Endothelial cell (in vitro differentiated cells): Measurements from ENCODE around the gene INO80. TPM values are rescaled to one million over a fixed set of nuclear protein-coding genes. Genes with fewer than 3 reads are reported as not detected.

Source experiments
- DNase-seq: peaks from one replicate; pipeline ENCODE4 v3.0.0; 2021; ENCODE audit warnings: low spot score
- H3K27ac Mint-ChIP-seq: one replicate; pipeline ENCODE4 v1.8.0; 2021; ENCODE audit warnings: mixed read lengths, inconsistent platforms; ENCODE audit not compliant: unreplicated experiment
- H3K27me3 Mint-ChIP-seq: one replicate; pipeline ENCODE4 v1.8.0; 2021; ENCODE audit warnings: mild to moderate bottlenecking, moderate library complexity, mixed read lengths, inconsistent platforms; ENCODE audit not compliant: unreplicated experiment
- H3K36me3 Mint-ChIP-seq: one replicate; pipeline ENCODE4 v1.8.0; 2021; ENCODE audit warnings: mild to moderate bottlenecking, low read depth, mixed read lengths, inconsistent platforms; ENCODE audit not compliant: unreplicated experiment
- H3K4me1 Mint-ChIP-seq: one replicate; pipeline ENCODE4 v1.8.0; 2021; ENCODE audit warnings: mild to moderate bottlenecking, mixed read lengths, inconsistent platforms; ENCODE audit not compliant: unreplicated experiment
- H3K4me3 Mint-ChIP-seq: one replicate; pipeline ENCODE4 v1.8.0; 2021; ENCODE audit warnings: mild to moderate bottlenecking, mixed read lengths, inconsistent platforms; ENCODE audit not compliant: unreplicated experiment
- H3K9me3 Mint-ChIP-seq: one replicate; pipeline ENCODE4 v1.8.0; 2021; ENCODE audit warnings: mixed read lengths, inconsistent platforms; ENCODE audit not compliant: unreplicated experiment
- CTCF ChIP-seq: fragments of 200-600 bp; sonication (generic); IDR thresholded peaks from one replicate; pipeline ENCODE4 v1.5.0; 2021; ENCODE audit warnings: antibody characterized with exemption; ENCODE audit not compliant: unreplicated experiment
- total RNA-seq: library from RNA; stranded (reverse); fragmentation: NEBNext Ultra II Directional; extraction: Animal tissue kit (Norgen Biotek cat#: 25700); gene quantifications from one replicate; pipeline ENCODE4 v1.2.1, GENCODE V29; 2021; ENCODE audit not compliant: unreplicated experiment

Gene INO80
- total RNA-seq, 1 donor from 2014 or later: 26.6 TPM

DNA sequence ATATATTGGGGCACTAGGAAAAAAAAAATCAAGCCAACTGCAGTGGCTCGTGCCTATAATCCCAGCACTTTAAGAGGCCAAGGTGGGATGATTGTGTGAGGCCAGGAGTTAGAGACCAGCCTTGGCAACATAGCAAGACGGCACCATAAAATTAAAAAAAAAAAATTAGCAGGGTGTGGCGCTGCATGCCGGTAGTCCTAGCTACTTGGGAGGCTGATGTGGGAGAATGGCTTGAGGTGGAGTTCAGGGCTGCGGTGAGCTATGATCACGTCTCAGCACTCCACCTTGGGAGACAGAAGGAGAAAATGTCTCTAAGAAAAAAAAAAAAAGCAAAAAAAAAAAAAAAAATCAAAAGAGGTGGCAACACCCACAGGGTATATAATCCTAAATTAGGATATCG, 49.6 kb downstream of the INO80 start:
- Mint-ChIP-seq H3K36me3 (peaks cover 61% of the 10 kb centered on the region), H3K9me3 (no peaks in the 10 kb centered on the region), H3K27me3 (no peaks in the 10 kb centered on the region), H3K27ac (no peak overlapping the region), H3K4me1 (no peaks in the 10 kb centered on the region), H3K4me3 (no peak overlapping the region)
- no peak for DNase-seq
- no peak for TF ChIP-seq CTCF

- Mint-ChIP-seq H3K27ac (no peak overlapping the region), H3K27me3 (no peaks in the 10 kb centered on the region), H3K4me1 (no peaks in the 10 kb centered on the region), H3K36me3 (peaks cover 60% of the 10 kb centered on the region), H3K4me3 (no peak overlapping the region), H3K9me3 (no peaks in the 10 kb centered on the region)
- no peak for TF ChIP-seq CTCF
- DNase-seq: no peak
These were observed 54.4 kb downstream of the INO80 start for GRCh38 chr15:41061667-41062066.

DNA sequence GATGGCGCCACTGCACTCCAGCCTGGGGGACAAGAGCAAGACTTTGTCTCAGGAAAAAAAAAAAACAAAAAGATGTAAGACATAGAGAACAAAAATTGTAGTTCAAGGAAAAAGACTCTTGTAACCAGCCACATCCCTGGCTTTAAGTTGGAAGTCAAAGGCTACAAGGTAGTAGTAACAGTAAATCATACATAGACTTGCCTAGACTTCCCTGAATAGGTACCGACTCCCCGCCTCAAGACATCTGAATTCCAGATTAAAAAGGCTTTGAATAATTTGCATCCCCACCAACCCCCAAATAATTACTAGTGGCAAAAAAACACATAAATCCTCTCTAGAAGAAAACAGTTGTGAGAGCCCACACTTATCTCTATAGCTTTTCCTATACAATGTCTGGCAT, 55.6 kb downstream of the INO80 start:
- Mint-ChIP-seq H3K4me1 (no peaks in the 10 kb centered on the region), H3K27ac (no peak overlapping the region), H3K36me3 (peaks cover 65% of the 10 kb centered on the region), H3K9me3 (no peaks in the 10 kb centered on the region), H3K27me3 (no peaks in the 10 kb centered on the region), H3K4me3 (peak overlapping the region; percentile 54)
- no peak for TF ChIP-seq CTCF
- no peak for DNase-seq

GRCh38 chr15:41056810-41057209, 59.3 kb downstream of the INO80 start:
- no peaks in the 10 kb centered on the region for H3K4me1 Mint-ChIP-seq

DNA sequence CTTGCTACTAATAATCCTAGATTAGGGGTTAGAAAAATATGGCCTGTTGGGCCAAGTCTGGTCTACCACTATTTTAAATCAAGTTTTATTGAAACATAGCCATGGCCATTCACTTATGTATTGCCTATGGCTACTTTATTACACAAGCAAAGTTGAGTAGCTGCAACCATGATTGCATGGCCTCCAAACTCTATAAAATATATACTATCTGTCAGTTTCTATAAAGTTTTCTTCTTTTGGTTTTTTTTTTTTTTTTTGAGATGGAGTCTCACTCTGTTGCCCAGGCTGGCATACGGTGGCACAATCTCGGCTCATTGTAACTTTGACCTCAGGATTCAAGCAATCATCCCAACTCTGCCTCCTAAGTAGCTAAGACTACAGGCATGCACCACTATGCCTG, 60.4 kb downstream of the INO80 start:
- peaks cover 36% of the 10 kb centered on the region for H3K36me3 Mint-ChIP-seq

More at GRCh38 chr15:41056810-41057209, 59.3 kb downstream of the INO80 start:
- Mint-ChIP-seq H3K9me3 (no peaks in the 10 kb centered on the region), H3K27me3 (no peaks in the 10 kb centered on the region), H3K27ac (no peak overlapping the region), H3K4me3 (no peak overlapping the region), H3K36me3 (peaks cover 37% of the 10 kb centered on the region)
- TF ChIP-seq CTCF: no peak
- DNase-seq: no peak

More for the DNA sequence above, 60.4 kb downstream of the INO80 start:
- Mint-ChIP-seq H3K9me3 (no peaks in the 10 kb centered on the region), H3K27ac (no peak overlapping the region), H3K27me3 (no peaks in the 10 kb centered on the region), H3K4me3 (no peak overlapping the region), H3K4me1 (no peaks in the 10 kb centered on the region)
- TF ChIP-seq CTCF: no peak
- DNase-seq: no peak
